HepG2 (cell line): ENCODE results near the gene MXRA8. TPM values are rescaled to one million over a fixed set of nuclear protein-coding genes. Genes with fewer than 3 reads are reported as not detected.

Source experiments
- ATAC-seq: fragments of 200-7000 bp; cut with Tn5 transposase; 3 replicates; pipeline ENCODE4 v1.9.1; 2020; ENCODE audit warnings: mild to moderate bottlenecking, moderate library complexity
- BruUV-seq: library from RNA; stranded (reverse); fragments of 400-500 nt; replicated peaks from 2 replicates; lab custom pipeline; 2021; lab: Mats Ljungman, UMichigan
- CTCF ChIA-PET: fragments of 300-600 bp; formaldehyde crosslinking; extraction: SDS; loops from one replicate; lab custom pipeline; 2021; ENCODE audit warnings: low total read pairs, inconsistent platforms, low intra/inter-chr PET ratio; lab: Yijun Ruan, JAX
- POLR2A ChIA-PET: fragments of 350-600 bp; sonication (Branson Sonifier 250); formaldehyde crosslinking; loops from one replicate; lab custom pipeline; 2020; ENCODE audit warnings: antibody characterized with exemption, inconsistent platforms; lab: Yijun Ruan, JAX
- DNase-seq: peaks from one replicate; pipeline ENCODE4 v3.0.0-alpha.2; 2015; ENCODE audit warnings: low spot score
- FAIRE-seq: peaks from 3 replicates; lab custom pipeline; 2011; peaks lifted over from hg19 to GRCh38; lab: Jason Lieb, UNC
- H2AFZ ChIP-seq: one replicate; pipeline ENCODE4 v1.6.1; 2011; ENCODE audit warnings: low read length, inconsistent platforms
- H3K27ac ChIP-seq: fragments of 300-600 bp; 3 replicates; pipeline ENCODE4 v1.8.0; 2011; ENCODE audit warnings: mixed run types, mild to moderate bottlenecking, mixed read lengths, low read length, inconsistent platforms; ENCODE audit not compliant: insufficient read depth; ENCODE audit errors: extremely low read length
- H3K27me3 ChIP-seq, 2 experiments: fragments of 200-600 bp in 1 of 2; 2 replicates in 1 of 2; 3 replicates in 1 of 2; pipeline versions ENCODE4 v1.6.0 to v1.8.0; 2011; ENCODE audit warnings: low read length in 2 of 2, mild to moderate bottlenecking in 2 of 2, moderate library complexity in 2 of 2, inconsistent platforms in 1 of 2; ENCODE audit not compliant: insufficient read depth in 2 of 2, control insufficient read depth in 1 of 2
- H3K36me3 ChIP-seq, 2 experiments: fragments of 200-600 bp in 1 of 2; replicated peaks in 1 of 2; 2 replicates in 1 of 2; 3 replicates in 1 of 2; pipeline versions ENCODE4 v1.5.1 to v1.8.0; 2011; ENCODE audit warnings: low read length in 2 of 2, inconsistent platforms in 1 of 2; ENCODE audit not compliant: insufficient read depth in 2 of 2, control insufficient read depth in 1 of 2
- H3K4me1 ChIP-seq: 2 replicates; pipeline ENCODE4 v1.5.1; 2012; ENCODE audit warnings: low read length, inconsistent platforms; ENCODE audit not compliant: insufficient read depth
- H3K4me2 ChIP-seq: 2 replicates; pipeline ENCODE4 v1.6.0; 2011; ENCODE audit warnings: low read depth, low read length, inconsistent platforms
- H3K4me3 ChIP-seq, 3 experiments: fragments of 200-600 bp in 1 of 3; sonication (generic), shearing (Covaris generic) in 1 of 3; replicated peaks in 1 of 3; 2 replicates each; pipeline ENCODE4 v1.5.1; 2011 to 2016; ENCODE audit warnings: low read length in 3 of 3, inconsistent platforms in 2 of 3, low read depth in 2 of 3, mild to moderate bottlenecking in 2 of 3, control low read depth in 1 of 3, mixed read lengths in 1 of 3; ENCODE audit not compliant: insufficient read depth in 1 of 3
- H3K79me2 ChIP-seq: one replicate; pipeline ENCODE4 v1.6.1; 2011; ENCODE audit warnings: low read length, inconsistent platforms; ENCODE audit not compliant: insufficient read depth
- H3K9ac ChIP-seq: 2 replicates; pipeline ENCODE4 v1.6.0; 2011; ENCODE audit warnings: mild to moderate bottlenecking, low read depth, low read length, inconsistent platforms; ENCODE audit not compliant: insufficient read depth
- H3K9me3 ChIP-seq: 2 replicates; pipeline ENCODE4 v1.5.1; 2012; ENCODE audit warnings: mild to moderate bottlenecking, low read length
- H4K20me1 ChIP-seq: 2 replicates; pipeline ENCODE4 v1.6.0; 2011; ENCODE audit warnings: inconsistent platforms, mild to moderate bottlenecking, low read length, moderate library complexity; ENCODE audit not compliant: insufficient read depth
- AHDC1 ChIP-seq: sonication (generic); formaldehyde crosslinking; IDR thresholded peaks from 2 replicates; pipeline ENCODE4 v1.5.1; 2020; ENCODE audit warnings: mild to moderate bottlenecking, missing genetic modification reagents, borderline replicate concordance
- CC2D1A ChIP-seq: sonication (generic); formaldehyde crosslinking; IDR thresholded peaks from 2 replicates; pipeline ENCODE4 v1.8.1; 2023; ENCODE audit warnings: mild to moderate bottlenecking, missing genetic modification reagents
- GZF1 ChIP-seq: sonication (generic); formaldehyde crosslinking; IDR thresholded peaks from 2 replicates; pipeline ENCODE4 v1.5.1; 2020; ENCODE audit warnings: mild to moderate bottlenecking, missing genetic modification reagents
- HOMEZ ChIP-seq: IDR thresholded peaks from 2 replicates; pipeline ENCODE4 v1.6.1; 2016; ENCODE audit warnings: low read depth
- NFYC ChIP-seq: IDR thresholded peaks from 2 replicates; pipeline ENCODE4 v1.6.1; 2016; ENCODE audit warnings: missing genetic modification reagents, missing compliant biosample characterization
- NKX3-1 ChIP-seq: sonication (generic); formaldehyde crosslinking; IDR thresholded peaks from 2 replicates; pipeline ENCODE4 v1.5.0; 2020; ENCODE audit warnings: missing genetic modification reagents
- SOX6 ChIP-seq, 2 experiments: fragments of 450-650 bp in 1 of 2; sonication (generic) in 1 of 2; formaldehyde crosslinking in 1 of 2; IDR thresholded peaks; 2 replicates each; pipeline versions ENCODE4 v1.4.0 to v1.6.1; 2017 to 2020; ENCODE audit warnings: antibody characterized with exemption in 1 of 2, mild to moderate bottlenecking in 1 of 2, missing genetic modification reagents in 1 of 2
- SUZ12 ChIP-seq: fragments of 150-350 bp; IDR thresholded peaks from 2 replicates; pipeline ENCODE4 v1.6.1; 2014; ENCODE audit warnings: low read depth, low read length
- TMF1 ChIP-seq: sonication (generic); formaldehyde crosslinking; IDR thresholded peaks from 2 replicates; pipeline ENCODE4 v1.8.1; 2022; ENCODE audit warnings: low read depth, missing genetic modification reagents
- ZMYM3 ChIP-seq: sonication (generic); formaldehyde crosslinking; IDR thresholded peaks from 2 replicates; pipeline ENCODE4 v1.5.1; 2020; ENCODE audit warnings: mild to moderate bottlenecking, missing genetic modification reagents
- ZNF580 ChIP-seq: IDR thresholded peaks from 2 replicates; pipeline ENCODE4 v1.6.1; 2016; ENCODE audit warnings: low read depth, borderline replicate concordance
- WGBS: methylation state at CpG from one replicate; pipeline ENCODE4 v1.1.6; 2017; ENCODE audit warnings: low lambda C conversion rate; 5-methylcytosine and 5-hydroxymethylcytosine counted together
- in situ Hi-C: cut with HindIII; loops from 2 replicates; pipeline ENCODE4 v1.10.0; 2017; ENCODE audit warnings: low pct_unique_long_range_greater_than_20kb; ENCODE audit not compliant: extremely low pct_ligation_motif_present
- intact Hi-C: fragments of 100-400 bp; cut with micrococcal nuclease; formaldehyde crosslinking; loops from one replicate; pipeline ENCODE4 v1.10.0; 2022; ENCODE audit not compliant: unreplicated experiment
- polyA plus RNA-seq, 8 experiments: library from polyadenylated mRNA; depleted of rRNA in 3 of 8; stranded (reverse) in 7 of 8; unstranded in 1 of 8; fragments of >200 nt; fragmentation: Illumina TruSeq in 4 of 8; extraction: Trizol in 4 of 8; gene quantifications; 2 replicates each; pipeline versions ENCODE4 v1.2.1 to v1.2.3, GENCODE V29; 2011 to 2016; ENCODE audit warnings: low read depth in 4 of 8, missing spikeins in 1 of 8, mixed read lengths in 1 of 8; ENCODE audit not compliant: insufficient read depth in 1 of 8
- total RNA-seq, 5 experiments: library from RNA; depleted of rRNA; stranded (reverse); fragments of >200 nt; fragmentation: Illumina TruSeq; extraction: Trizol; gene quantifications; 2 replicates each; pipeline ENCODE4 v1.2.3, GENCODE V29; 2016; ENCODE audit warnings: low read depth in 1 of 5
- TF ChIP-seq, protein P1 (sequence below), 2 experiments: sonication (generic) in 1 of 2; formaldehyde crosslinking in 1 of 2; IDR thresholded peaks; 2 replicates each; pipeline versions ENCODE4 v1.4.0 to v1.6.1; 2016 to 2020; ENCODE audit warnings: borderline replicate concordance in 1 of 2, low read depth in 1 of 2, mild to moderate bottlenecking in 1 of 2, missing genetic modification reagents in 1 of 2

Gene MXRA8
- total and polyA plus RNA-seq, 2 of the 13 experiments (the other 11 are each of a cell fraction or from before 2014, with no cell fraction given): 19.8 to 44.8 TPM

GRCh38 chr1:1340185-1340584 is 18.2 kb downstream of the MXRA8 start:
- no TSS peak for BruUV-seq
- Histone ChIP-seq H3K27me3 (no peaks in the 10 kb centered on the region), H3K9me3 (no peaks in the 10 kb centered on the region), H3K4me1 (peaks cover 18% of the 10 kb centered on the region), H3K36me3 (peaks cover 13 to 26% of the 10 kb centered on the region in 2 experiments), H2AFZ (no peak overlapping the region), H4K20me1 (peaks cover 12% of the 10 kb centered on the region; the same call in 1 of the 2 replicates), H3K4me2 (no peak overlapping the region), H3K79me2 (peaks cover 13% of the 10 kb centered on the region), H3K9ac (no peak overlapping the region), H3K27ac (no peak overlapping the region), H3K4me3 (no peak overlapping the region)
- no peak for FAIRE-seq
- WGBS: 96% methylated on average over 23 of the region's 23 CpGs
- ChIA-PET CTCF (no interaction called here), POLR2A (no interaction called here)
- no peak for DNase-seq
- ATAC-seq: no peak
- intact Hi-C loops (no loop called here), in situ Hi-C loops (no loop called here)
- TF ChIP-seq ZMYM3 (CRISPR knock-in tag) (no peak), NFYC (no peak), SUZ12 (no peak), NKX3-1 (CRISPR knock-in tag) (no peak), GZF1 (CRISPR knock-in tag) (no peak), ZNF580 (CRISPR knock-in tag) (no peak), HOMEZ (CRISPR knock-in tag) (no peak), SOX6 (IDR thresholded peaks at IDR 0.05) (no peak), SOX6 (CRISPR knock-in tag; IDR thresholded peaks at IDR 0.05) (no peak), CC2D1A (CRISPR knock-in tag) (no peak), TMF1 (CRISPR knock-in tag) (no peak), AHDC1 (CRISPR knock-in tag) (no peak)
- TF ChIP-seq, protein P1, sequence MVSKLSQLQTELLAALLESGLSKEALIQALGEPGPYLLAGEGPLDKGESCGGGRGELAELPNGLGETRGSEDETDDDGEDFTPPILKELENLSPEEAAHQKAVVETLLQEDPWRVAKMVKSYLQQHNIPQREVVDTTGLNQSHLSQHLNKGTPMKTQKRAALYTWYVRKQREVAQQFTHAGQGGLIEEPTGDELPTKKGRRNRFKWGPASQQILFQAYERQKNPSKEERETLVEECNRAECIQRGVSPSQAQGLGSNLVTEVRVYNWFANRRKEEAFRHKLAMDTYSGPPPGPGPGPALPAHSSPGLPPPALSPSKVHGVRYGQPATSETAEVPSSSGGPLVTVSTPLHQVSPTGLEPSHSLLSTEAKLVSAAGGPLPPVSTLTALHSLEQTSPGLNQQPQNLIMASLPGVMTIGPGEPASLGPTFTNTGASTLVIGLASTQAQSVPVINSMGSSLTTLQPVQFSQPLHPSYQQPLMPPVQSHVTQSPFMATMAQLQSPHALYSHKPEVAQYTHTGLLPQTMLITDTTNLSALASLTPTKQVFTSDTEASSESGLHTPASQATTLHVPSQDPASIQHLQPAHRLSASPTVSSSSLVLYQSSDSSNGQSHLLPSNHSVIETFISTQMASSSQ (IDR thresholded peaks at IDR 0.05; ENCODE audit: low read depth): no peak
- TF ChIP-seq, protein P1 (CRISPR knock-in tag; IDR thresholded peaks at IDR 0.05; ENCODE audit: borderline replicate concordance): no peak
